ENCODE results near the gene MGAM2. TPM values are rescaled to one million over a fixed set of nuclear protein-coding genes. Genes with fewer than 3 reads are reported as not detected.

Gene MGAM2
- total and polyA plus RNA-seq, 2 of the 13 experiments (the other 11 are each of a cell fraction or from before 2014, with no cell fraction given): 0.29 TPM; not detected in 1

- Histone ChIP-seq H3K4me1 (ENCODE audit: insufficient read depth, low read length) (no peaks in the 10 kb centered on the region), H3K9ac (ENCODE audit: insufficient read depth, low read depth, low read length) (no peak overlapping the region), H2AFZ (ENCODE audit: low read length) (no peak overlapping the region), H3K36me3 (replicated peaks in 1 of 2; ENCODE audit: control insufficient read depth in 1 of 2, insufficient read depth in 2 of 2, low read length in 2 of 2) (no peaks in the 10 kb centered on the region), H4K20me1 (ENCODE audit: insufficient read depth, low read length) (no peaks in the 10 kb centered on the region), H3K4me2 (ENCODE audit: low read depth, low read length) (no peak overlapping the region), H3K9me3 (ENCODE audit: low read length) (no peaks in the 10 kb centered on the region), H3K79me2 (ENCODE audit: insufficient read depth, low read length) (no peaks in the 10 kb centered on the region), H3K27me3 (ENCODE audit: control insufficient read depth in 1 of 2, insufficient read depth in 2 of 2, low read length in 2 of 2) (no peaks in the 10 kb centered on the region), H3K4me3 (replicated peaks in 1 of 3; ENCODE audit: insufficient read depth in 1 of 3, low read depth in 2 of 3, low read length in 3 of 3) (no peak overlapping the region), H3K27ac (ENCODE audit: extremely low read length, insufficient read depth, low read length) (no peak overlapping the region)
- DNase-seq (ENCODE audit: low spot score) (no peak), FAIRE-seq (no peak), ATAC-seq (no peak; the same call in 2 of the 3 replicates)
- BruUV-seq (replicated peaks): no TSS peak
- WGBS (ENCODE audit: low lambda C conversion rate): 65% methylated on average over 5 of the region's 8 CpGs
- ChIA-PET POLR2A (interaction anchor here (1.1 kb wide), 1 partner anchor 29 kb away, joined by 3 read pairs; no protein-coding TSS in a partner anchor), CTCF (ENCODE audit: low intra/inter-chr PET ratio, low total read pairs) (no interaction called here)
- in situ Hi-C loops (cut with HindIII; ENCODE audit: extremely low pct_ligation_motif_present, low pct_unique_long_range_greater_than_20kb): no loop called here
- TF ChIP-seq FOXM1 (CRISPR knock-in tag; IDR thresholded peaks at IDR 0.05) (no peak), ZNF556 (CRISPR knock-in tag; IDR thresholded peaks at IDR 0.05; ENCODE audit: borderline replicate concordance) (no peak), SMARCC2 (IDR thresholded peaks at IDR 0.05) (no peak), CENPX (CRISPR knock-in tag; IDR thresholded peaks at IDR 0.05) (no peak), CCAR2 (optimal IDR thresholded peaks at IDR 0.05; ENCODE audit: low read depth, low read length) (no peak), ZNF597 (CRISPR knock-in tag; IDR thresholded peaks at IDR 0.05) (no peak), CBX1 (IDR thresholded peaks at IDR 0.05; ENCODE audit: low read depth) (no peak), CC2D1A (CRISPR knock-in tag; IDR thresholded peaks at IDR 0.05) (no peak), ZNF275 (CRISPR knock-in tag; IDR thresholded peaks at IDR 0.05; ENCODE audit: borderline replicate concordance) (no peak), RBFOX2 (IDR thresholded peaks at IDR 0.05; ENCODE audit: low read depth, low read length) (no peak), ZNF136 (CRISPR knock-in tag; IDR thresholded peaks at IDR 0.05; ENCODE audit: low read depth) (no peak), TEF (CRISPR knock-in tag; IDR thresholded peaks at IDR 0.05) (no peak), NR3C1 (CRISPR knock-in tag; IDR thresholded peaks at IDR 0.05) (no peak), ZNF674 (CRISPR knock-in tag; IDR thresholded peaks at IDR 0.05; ENCODE audit: low read depth) (no peak), ZSCAN30 (CRISPR knock-in tag; IDR thresholded peaks at IDR 0.05) (no peak), ZNF460 (CRISPR knock-in tag; IDR thresholded peaks at IDR 0.05; ENCODE audit: borderline replicate concordance) (no peak)
- intact Hi-C loops (cut with micrococcal nuclease; ENCODE audit: unreplicated experiment): no loop called here
Measured at GRCh38 chr7:142133731-142134148, 22.2 kb downstream of the MGAM2 start.
